GM12801 (cell line): ENCODE data around the gene NSG2.

Experiments
- TF ChIP-seq, protein P1 (sequence below): IDR thresholded peaks from one replicate; pipeline ENCODE4 v1.5.1; 2011; ENCODE audit warnings: control low read depth; ENCODE audit not compliant: insufficient read length; ENCODE audit errors: extremely low read depth

NSG2 gene

DNA sequence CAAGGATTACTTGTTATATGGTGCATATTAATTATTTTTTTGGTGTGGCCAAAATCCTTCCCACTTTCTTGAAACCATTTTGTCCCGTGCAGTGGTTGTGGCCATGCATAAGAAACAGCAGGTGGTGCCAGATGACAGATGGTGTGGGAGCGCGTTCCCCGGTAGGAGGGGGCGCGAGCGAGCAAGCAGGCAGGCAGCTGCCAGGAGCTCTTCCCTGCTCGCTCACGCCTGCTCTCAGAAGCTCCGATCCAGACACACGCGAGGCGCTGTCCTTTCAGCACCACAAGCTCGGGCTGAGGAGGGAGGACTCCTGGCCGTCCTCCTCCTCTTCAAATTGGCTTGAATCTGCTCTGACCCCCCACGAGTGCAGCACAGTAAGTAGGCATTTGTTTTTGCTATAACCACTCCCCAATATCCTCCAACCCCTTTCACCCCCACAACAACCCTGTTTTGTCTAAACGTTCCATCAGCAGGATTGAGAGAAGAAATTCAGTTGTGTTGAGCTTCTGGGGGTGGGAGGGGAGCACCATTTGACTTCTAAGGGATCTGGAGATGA, at the start of gene NSG2:
NSG2 (plus strand) TSS at position 237 of the 556 bp plus-strand sequence. CDS start 1,050 bp downstream, outside the sequence.
- TF ChIP-seq, protein P1, sequence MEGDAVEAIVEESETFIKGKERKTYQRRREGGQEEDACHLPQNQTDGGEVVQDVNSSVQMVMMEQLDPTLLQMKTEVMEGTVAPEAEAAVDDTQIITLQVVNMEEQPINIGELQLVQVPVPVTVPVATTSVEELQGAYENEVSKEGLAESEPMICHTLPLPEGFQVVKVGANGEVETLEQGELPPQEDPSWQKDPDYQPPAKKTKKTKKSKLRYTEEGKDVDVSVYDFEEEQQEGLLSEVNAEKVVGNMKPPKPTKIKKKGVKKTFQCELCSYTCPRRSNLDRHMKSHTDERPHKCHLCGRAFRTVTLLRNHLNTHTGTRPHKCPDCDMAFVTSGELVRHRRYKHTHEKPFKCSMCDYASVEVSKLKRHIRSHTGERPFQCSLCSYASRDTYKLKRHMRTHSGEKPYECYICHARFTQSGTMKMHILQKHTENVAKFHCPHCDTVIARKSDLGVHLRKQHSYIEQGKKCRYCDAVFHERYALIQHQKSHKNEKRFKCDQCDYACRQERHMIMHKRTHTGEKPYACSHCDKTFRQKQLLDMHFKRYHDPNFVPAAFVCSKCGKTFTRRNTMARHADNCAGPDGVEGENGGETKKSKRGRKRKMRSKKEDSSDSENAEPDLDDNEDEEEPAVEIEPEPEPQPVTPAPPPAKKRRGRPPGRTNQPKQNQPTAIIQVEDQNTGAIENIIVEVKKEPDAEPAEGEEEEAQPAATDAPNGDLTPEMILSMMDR = no peak

GRCh38 chr5:173997331-173997730, 48.2 kb upstream of the NSG2 start:
- TF ChIP-seq, protein P1 = no peak

DNA sequence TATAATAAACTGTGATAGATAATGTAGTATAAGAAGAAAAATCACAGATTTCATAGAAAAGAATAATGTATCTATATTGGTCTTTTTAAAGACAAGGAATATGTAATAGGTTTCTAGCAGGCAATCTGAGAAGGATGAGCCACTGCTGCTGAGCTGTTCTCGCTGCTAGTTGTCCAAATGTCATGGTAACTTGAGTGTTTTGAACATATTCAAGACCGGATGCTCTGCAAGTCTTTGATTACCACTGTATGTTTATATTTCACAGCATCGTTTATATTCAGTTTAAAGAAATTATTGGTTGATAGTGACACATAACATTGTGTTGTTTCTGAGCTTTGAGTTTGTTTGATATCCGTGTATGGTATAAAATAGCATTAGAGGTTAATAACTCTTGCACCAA, 47.0 kb upstream of the NSG2 start:
- TF ChIP-seq, protein P1 = no peak

GRCh38 chr5:174000076-174000475, 45.4 kb upstream of the NSG2 start:
- TF ChIP-seq, protein P1 = no peak

- TF ChIP-seq, protein P1 = no peak
Measured at GRCh38 chr5:174003795-174004194, 41.7 kb upstream of the NSG2 start.

DNA sequence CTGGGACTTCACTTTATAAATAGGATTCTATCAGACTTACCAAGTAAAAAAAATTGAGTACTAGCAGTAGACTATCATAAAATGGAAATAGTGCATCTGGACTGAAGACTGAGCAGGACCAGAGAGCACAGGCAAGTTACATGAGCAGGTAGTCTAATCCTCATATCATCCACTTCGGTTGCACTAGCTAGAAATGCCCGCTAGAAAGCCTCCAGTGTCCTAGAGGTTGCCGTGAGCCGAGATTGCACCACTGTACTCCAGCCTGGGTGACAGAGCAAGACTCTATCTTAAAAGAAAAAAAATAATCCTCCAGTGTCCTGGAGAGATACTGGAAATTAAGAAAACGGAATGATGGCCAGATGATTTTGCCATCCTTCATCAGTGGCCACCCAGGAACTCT, 36.6 kb upstream of the NSG2 start:
- TF ChIP-seq, protein P1 = no peak

DNA sequence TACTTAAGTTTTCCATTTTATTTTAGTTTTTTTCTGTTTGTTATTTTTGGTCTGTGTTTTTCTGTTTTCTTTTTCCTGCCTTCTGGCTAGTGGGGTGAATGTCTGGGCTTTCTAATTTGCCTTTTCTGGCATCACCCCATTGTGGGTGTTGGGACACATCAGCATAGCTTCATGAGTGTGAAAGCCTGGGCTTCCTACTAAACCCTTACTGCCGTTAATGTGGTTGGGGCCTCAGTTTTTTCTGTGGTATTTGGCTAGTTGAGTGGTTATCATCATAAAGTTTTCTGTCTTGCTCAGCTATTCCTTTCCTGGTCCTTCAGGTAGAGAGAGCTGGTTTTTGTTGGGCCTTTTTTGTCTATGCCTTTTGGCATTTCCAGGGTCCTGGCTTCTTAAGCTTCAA, 35.1 kb upstream of the NSG2 start:
- TF ChIP-seq, protein P1 = no peak
